Measurements from ENCODE around the gene CUTA. TPM values are rescaled to one million over a fixed set of nuclear protein-coding genes. Genes with fewer than 3 reads are reported as not detected.
A peak's percentile ranks its signal among the peaks of the same experiment; 100 is the strongest.

Gene CUTA
- total RNA-seq, 4 donors from 2014 or later: 69.9 to 119 (median 93.2) TPM

DNA sequence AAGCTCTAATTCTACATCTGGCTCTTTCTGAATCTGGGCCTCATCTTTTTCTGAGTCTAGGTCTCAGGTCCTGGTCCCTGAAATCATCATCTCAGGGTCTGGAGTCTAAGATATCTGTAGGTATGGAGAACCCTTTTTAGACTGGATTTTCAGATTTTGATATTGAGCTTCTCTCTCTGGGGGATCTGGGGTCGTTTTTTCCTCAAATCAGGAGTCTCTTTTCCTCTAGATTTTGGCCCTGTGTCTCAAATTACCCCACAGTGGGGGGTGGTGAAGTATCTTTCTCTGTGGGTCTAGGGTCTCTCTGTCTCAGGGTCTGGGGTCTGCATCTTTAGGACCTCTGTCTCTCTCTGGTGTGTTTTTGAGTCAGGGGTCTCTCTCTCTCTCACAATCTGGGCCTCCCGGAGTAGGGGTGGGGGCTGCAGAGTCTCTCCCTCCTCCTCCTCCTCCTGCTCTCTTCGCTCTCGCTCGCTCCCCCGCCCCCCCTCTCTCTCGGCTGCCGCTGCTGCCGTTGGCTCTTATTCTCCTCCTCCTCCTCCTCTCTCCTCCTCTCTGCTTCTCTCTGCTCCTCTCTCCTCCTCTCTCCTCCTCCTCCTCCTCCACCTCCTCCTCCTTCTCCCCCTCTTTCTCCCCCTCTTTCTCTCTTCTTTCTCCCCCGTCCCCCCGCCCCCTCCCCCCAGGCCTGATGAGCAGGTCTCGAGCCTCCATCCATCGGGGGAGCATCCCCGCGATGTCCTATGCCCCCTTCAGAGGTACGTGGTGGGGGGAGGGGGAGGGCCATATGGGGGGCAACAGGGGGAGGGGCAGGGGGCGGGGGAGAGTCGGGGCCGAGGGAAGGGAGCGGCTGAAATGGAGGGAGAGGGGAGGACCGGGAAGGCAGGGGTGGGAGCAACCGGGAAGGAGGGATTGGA is 1.9 kb upstream of the CUTA start, which contains the start of gene SYNGAP1:
Gene SYNGAP1, plus strand, starts transcription at position 486 of the 911 bp plus-strand sequence. Its CDS starts 200 bp downstream, at position 686.
- peaks cover 0 to 17% of the 10 kb centered on the region in 2 donors for H3K36me3 ChIP-seq
- H3K4me3 ChIP-seq: peak within 1 kb of the TSS in 3 of 4 donors; percentile 26 to 38 (median 34)
- H3K4me1 ChIP-seq: peaks cover 27 to 28% of the 10 kb centered on the region in 2 donors
- DNase-seq: no peak
- H3K27ac ChIP-seq: peak within 1 kb of the TSS; percentile 84 to 94 (median 88)
- no peak for ATAC-seq
- in situ Hi-C loops (cut with MboI; ENCODE audit: low sequenced_read_pairs in 4 of 4): loop anchor here in 1 of 4 donors (25.0 kb wide), 1 partner anchor 458 kb away; the partner anchor contains the start of genes BRD2 and HLA-DMA
- no peaks in the 10 kb centered on the region for H3K27me3 ChIP-seq
- no peaks in the 10 kb centered on the region for H3K9me3 ChIP-seq
- no peak for TF ChIP-seq POLR2A (IDR thresholded peaks at IDR 0.05)
- TF ChIP-seq, protein P1, sequence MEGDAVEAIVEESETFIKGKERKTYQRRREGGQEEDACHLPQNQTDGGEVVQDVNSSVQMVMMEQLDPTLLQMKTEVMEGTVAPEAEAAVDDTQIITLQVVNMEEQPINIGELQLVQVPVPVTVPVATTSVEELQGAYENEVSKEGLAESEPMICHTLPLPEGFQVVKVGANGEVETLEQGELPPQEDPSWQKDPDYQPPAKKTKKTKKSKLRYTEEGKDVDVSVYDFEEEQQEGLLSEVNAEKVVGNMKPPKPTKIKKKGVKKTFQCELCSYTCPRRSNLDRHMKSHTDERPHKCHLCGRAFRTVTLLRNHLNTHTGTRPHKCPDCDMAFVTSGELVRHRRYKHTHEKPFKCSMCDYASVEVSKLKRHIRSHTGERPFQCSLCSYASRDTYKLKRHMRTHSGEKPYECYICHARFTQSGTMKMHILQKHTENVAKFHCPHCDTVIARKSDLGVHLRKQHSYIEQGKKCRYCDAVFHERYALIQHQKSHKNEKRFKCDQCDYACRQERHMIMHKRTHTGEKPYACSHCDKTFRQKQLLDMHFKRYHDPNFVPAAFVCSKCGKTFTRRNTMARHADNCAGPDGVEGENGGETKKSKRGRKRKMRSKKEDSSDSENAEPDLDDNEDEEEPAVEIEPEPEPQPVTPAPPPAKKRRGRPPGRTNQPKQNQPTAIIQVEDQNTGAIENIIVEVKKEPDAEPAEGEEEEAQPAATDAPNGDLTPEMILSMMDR (IDR thresholded peaks at IDR 0.05 in 4 of 5, conservative IDR thresholded peaks at IDR 0.05 in 1 of 5): no peak
- intact Hi-C loops (cut with DNase I; ENCODE audit: low total_unique reads): loop anchor here (5.0 kb wide), 1 partner anchor 218 kb away; the partner anchor contains the start of genes HSD17B8, RXRB and SLC39A7

DNA sequence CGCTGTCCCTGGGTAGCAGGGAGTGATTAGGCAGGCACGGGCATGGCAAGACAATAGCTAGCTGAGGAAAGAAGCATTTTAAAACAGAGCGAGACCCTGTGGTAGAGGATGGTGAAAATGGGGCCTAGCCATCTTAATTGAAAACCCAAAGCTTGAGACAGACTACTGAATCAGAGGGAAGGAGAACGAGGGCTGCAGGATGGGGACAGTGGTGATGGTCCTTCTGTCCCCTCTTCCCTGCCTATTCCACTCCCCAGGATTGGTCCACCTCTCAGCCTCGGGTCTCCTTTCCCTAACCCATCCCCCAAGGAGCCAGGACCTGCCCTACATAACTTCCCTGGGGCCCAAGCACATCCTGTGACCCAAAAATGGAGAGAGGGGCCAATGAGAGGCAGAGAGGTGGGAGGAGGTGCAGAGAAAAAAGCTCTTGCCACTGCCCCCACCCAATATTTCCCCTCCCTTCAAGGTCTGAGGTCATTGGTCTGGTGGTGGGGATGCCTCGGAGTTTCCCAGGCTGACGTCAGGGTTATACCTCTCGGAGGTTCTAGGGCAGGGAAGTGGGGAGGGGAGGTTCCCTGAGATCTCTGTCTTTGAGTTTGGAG is 884 bp upstream of the CUTA start:
- intact Hi-C loops (cut with DNase I; ENCODE audit: low total_unique reads): loop anchor here (1.0 to 5.0 kb wide), 2 partner anchors 8 to 216 kb away; partner anchors contain the start of genes HSD17B8, RXRB and SLC39A7
- H3K9me3 ChIP-seq: no peaks in the 10 kb centered on the region
- H3K4me3 ChIP-seq: peak overlapping the region; percentile 49 to 70 (median 60)
- in situ Hi-C loops (cut with MboI; ENCODE audit: low sequenced_read_pairs in 4 of 4): loop anchor here in 1 of 4 donors (25.0 kb wide), 1 partner anchor 456 kb away; the partner anchor contains the start of genes BRD2 and HLA-DMA
- peaks cover 20 to 22% of the 10 kb centered on the region in 2 donors for H3K4me1 ChIP-seq
- DNase-seq (no peak), ATAC-seq (no peak)
- H3K36me3 ChIP-seq: peaks cover 0 to 28% of the 10 kb centered on the region in 2 donors
- no peak for TF ChIP-seq POLR2A (IDR thresholded peaks at IDR 0.05)
- TF ChIP-seq, protein P1 (IDR thresholded peaks at IDR 0.05 in 4 of 5, conservative IDR thresholded peaks at IDR 0.05 in 1 of 5): no peak
- no peaks in the 10 kb centered on the region for H3K27me3 ChIP-seq
- H3K27ac ChIP-seq: peak overlapping the region; percentile 84 to 94 (median 88)

DNA sequence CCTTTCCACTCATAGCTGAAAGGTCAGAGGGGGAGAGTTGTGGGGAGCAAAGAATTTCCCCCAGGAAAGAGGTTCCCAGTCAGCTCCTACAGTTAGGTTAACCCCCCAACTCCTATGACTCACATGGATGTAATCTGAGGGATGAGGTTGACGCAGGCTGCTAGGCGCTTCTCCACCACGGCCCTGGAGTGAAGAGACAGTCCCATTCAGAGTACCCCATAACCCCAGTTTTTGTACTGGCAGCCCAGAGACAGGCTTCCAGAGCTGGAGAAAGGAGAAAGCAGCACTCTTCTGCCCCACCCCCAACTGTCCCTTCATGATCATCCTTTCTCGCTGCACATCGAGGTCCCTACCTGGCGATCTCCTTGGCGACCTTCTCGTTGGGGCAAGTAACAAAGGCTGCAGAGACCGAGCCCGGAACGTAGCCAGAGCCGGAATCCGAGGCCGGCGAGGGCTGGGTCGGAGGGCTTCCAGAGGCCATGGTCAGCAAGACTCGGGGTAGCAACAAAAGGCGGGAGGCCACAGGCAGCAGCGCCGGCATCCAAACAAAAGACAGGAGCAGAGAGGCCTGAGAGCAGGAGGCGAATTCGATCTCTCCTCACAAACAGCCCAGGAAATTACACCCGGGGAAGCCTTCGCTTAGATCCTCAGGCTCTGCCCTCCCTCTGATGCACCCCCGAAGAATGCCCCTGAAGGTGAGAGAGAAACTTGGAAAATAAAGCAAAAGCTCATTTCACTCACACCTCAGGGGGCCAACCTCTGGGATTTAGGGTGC is 592 bp downstream of the CUTA start:
- in situ Hi-C loops (cut with MboI; ENCODE audit: low sequenced_read_pairs in 4 of 4) (loop anchor here in 1 of 4 donors (25.0 kb wide), 1 partner anchor 455 kb away; the partner anchor contains the start of genes BRD2 and HLA-DMA), intact Hi-C loops (cut with DNase I; ENCODE audit: low total_unique reads) (loop anchor here (5.0 kb wide), 1 partner anchor 215 kb away; the partner anchor contains the start of genes HSD17B8, RXRB and SLC39A7)
- Histone ChIP-seq H3K4me3 (peak overlapping the region; percentile 62 to 74 (median 72)), H3K36me3 (peaks cover 3 to 42% of the 10 kb centered on the region in 2 donors), H3K4me1 (peaks cover 22 to 23% of the 10 kb centered on the region in 2 donors), H3K9me3 (no peaks in the 10 kb centered on the region), H3K27me3 (no peaks in the 10 kb centered on the region), H3K27ac (peak overlapping the region; percentile 84 to 94 (median 88))
- TF ChIP-seq, protein P1 (IDR thresholded peaks at IDR 0.05 in 4 of 5, conservative IDR thresholded peaks at IDR 0.05 in 1 of 5): no peak
- no peak for TF ChIP-seq POLR2A (IDR thresholded peaks at IDR 0.05)
- no peak for DNase-seq
- no peak for ATAC-seq

All from gastrocnemius medialis (tissue), 4 donors.